Ishikawa (cell line): Measurements from ENCODE around the gene ATP1A2.

Source experiments
- CEBPB ChIP-seq: IDR thresholded peaks from 2 replicates; pipeline ENCODE4 v1.6.1; 2012
- EP300 ChIP-seq: IDR thresholded peaks from 2 replicates; pipeline ENCODE4 v1.6.1; 2012; ENCODE audit warnings: borderline replicate concordance
- FOXM1 ChIP-seq: IDR thresholded peaks from 2 replicates; pipeline ENCODE4 v1.6.1; 2012; ENCODE audit warnings: low read depth, borderline replicate concordance
- TAF1 ChIP-seq: IDR thresholded peaks from 2 replicates; pipeline ENCODE4 v1.6.1; 2012; ENCODE audit warnings: low read depth, mild to moderate bottlenecking
- TEAD4 ChIP-seq: IDR thresholded peaks from 2 replicates; pipeline ENCODE4 v1.6.1; 2012
- YY1 ChIP-seq: IDR thresholded peaks from 2 replicates; pipeline ENCODE4 v1.6.1; 2012; ENCODE audit warnings: low read depth
- TF ChIP-seq, protein P1 (sequence below): IDR thresholded peaks from 2 replicates; pipeline ENCODE4 v1.6.1; 2012
- TF ChIP-seq, protein P2 (sequence below): IDR thresholded peaks from 2 replicates; pipeline ENCODE4 v1.6.1; 2012
- TF ChIP-seq, protein P3 (sequence below): IDR thresholded peaks from 2 replicates; pipeline ENCODE4 v1.6.1; 2012; ENCODE audit warnings: low read depth, mild to moderate bottlenecking

DNA sequence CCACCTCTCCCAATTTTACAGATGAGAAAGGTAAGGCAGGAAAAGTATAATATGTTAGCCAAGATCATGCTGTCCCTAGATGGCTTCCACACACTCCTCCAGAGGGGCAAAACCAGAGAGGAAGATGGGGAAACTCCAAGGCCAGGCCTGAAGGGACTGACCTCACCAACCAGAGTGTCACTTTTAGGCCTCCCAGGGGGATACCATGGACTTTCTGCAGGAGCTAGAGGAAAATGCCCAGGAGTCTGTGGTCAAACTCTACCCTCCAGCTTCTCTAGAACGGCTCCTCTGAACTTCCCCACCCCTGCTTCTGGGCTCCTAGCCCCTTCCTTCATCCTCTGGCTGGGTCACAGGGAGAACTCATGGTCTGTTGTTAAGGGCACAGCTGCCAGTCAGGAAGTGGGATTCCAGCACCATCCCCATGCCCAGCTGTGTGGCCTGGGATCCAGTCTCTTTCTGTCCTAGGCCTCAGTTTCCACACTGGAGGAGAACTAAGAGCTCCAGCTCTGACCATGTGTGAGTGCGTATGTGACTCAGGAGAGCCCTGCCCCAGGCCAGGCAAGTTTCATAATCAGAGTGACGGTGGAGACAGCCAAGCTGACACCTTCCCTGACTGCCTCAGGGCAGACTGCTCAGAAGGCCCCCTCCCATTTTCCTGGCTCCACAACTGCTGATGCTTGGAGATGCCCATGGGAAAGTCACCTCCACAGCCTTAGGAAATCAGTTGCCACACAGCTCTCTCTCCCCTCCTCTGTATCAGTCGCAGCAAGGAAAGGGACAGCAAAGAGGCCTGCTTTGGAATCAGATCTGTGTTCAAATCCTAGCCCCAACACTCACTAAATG lies 19.1 kb upstream of the ATP1A2 start:
- no peak for TF ChIP-seq FOXM1
- no peak for TF ChIP-seq TAF1
- TF ChIP-seq YY1 = no peak
- TF ChIP-seq EP300 = no peak
- TF ChIP-seq, protein P1, sequence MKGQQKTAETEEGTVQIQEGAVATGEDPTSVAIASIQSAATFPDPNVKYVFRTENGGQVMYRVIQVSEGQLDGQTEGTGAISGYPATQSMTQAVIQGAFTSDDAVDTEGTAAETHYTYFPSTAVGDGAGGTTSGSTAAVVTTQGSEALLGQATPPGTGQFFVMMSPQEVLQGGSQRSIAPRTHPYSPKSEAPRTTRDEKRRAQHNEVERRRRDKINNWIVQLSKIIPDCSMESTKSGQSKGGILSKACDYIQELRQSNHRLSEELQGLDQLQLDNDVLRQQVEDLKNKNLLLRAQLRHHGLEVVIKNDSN = no peak
- TF ChIP-seq, protein P2, sequence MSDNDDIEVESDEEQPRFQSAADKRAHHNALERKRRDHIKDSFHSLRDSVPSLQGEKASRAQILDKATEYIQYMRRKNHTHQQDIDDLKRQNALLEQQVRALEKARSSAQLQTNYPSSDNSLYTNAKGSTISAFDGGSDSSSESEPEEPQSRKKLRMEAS = no peak
- no peak for TF ChIP-seq CEBPB
- no peak for TF ChIP-seq TEAD4
- TF ChIP-seq, protein P3, sequence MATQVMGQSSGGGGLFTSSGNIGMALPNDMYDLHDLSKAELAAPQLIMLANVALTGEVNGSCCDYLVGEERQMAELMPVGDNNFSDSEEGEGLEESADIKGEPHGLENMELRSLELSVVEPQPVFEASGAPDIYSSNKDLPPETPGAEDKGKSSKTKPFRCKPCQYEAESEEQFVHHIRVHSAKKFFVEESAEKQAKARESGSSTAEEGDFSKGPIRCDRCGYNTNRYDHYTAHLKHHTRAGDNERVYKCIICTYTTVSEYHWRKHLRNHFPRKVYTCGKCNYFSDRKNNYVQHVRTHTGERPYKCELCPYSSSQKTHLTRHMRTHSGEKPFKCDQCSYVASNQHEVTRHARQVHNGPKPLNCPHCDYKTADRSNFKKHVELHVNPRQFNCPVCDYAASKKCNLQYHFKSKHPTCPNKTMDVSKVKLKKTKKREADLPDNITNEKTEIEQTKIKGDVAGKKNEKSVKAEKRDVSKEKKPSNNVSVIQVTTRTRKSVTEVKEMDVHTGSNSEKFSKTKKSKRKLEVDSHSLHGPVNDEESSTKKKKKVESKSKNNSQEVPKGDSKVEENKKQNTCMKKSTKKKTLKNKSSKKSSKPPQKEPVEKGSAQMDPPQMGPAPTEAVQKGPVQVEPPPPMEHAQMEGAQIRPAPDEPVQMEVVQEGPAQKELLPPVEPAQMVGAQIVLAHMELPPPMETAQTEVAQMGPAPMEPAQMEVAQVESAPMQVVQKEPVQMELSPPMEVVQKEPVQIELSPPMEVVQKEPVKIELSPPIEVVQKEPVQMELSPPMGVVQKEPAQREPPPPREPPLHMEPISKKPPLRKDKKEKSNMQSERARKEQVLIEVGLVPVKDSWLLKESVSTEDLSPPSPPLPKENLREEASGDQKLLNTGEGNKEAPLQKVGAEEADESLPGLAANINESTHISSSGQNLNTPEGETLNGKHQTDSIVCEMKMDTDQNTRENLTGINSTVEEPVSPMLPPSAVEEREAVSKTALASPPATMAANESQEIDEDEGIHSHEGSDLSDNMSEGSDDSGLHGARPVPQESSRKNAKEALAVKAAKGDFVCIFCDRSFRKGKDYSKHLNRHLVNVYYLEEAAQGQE = no peak
